GM19328 (cell line): ENCODE measurements around the gene ZNF280C.
"Not testable (repeated sequence)": the region's sequence is repeated elsewhere in the genome, so short reads cannot be mapped to it uniquely, and the experiment has no call there.

Experiments
- ATAC-seq: cut with Tn5 transposase; IDR thresholded peaks from one replicate; pipeline ENCODE4 v1.9.1; 2021; ENCODE audit warnings: mild to moderate bottlenecking, moderate library complexity; ENCODE audit not compliant: unreplicated experiment

ZNF280C gene

GRCh38 chrX:130262231-130262630 is 6.5 kb downstream of the ZNF280C start:
- no peak for ATAC-seq

GRCh38 chrX:130261296-130261893 is 7.3 kb downstream of the ZNF280C start:
- ATAC-seq = no peak

DNA sequence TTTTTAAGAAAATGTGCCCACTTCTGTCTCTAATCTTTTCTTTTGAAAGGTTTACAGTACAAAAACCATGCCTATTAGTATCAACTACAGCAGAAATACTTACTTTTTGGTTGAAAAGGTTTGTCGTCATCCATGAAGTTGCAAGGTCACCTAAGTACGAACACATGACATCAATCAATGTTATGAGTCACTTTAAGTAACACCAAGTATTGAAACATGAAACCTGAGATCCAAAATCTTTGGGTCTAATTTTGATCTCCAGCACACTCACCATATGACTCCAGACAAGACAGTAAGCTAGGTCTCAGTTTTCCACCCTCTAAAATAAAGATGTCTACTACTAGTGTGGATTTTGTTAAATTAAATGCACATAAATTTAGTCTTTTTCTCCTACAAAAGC is 8.4 kb downstream of the ZNF280C start:
- ATAC-seq = no peak

- ATAC-seq = no peak
Measured at GRCh38 chrX:130253916-130254315, 14.8 kb downstream of the ZNF280C start.

DNA sequence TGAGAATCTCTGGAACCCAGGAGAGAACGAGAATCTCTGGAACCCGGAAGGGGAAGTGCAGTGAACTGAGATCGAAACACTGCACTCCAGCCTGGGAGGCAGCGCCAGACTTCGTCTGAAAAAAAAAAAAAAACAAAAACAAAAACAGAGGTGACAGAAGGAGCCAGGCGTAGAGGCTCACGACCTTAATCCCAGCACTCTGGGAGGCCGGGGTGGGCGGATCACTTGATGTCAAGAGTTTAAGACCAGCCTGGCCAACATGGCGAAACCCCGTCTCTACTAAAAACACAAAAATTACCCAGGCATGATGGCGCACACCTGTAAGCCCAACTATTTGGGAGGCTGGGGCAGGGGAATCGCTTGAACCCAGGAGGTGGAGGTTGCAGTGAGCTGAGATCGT is 17.0 kb downstream of the ZNF280C start:
- no peak for ATAC-seq

GRCh38 chrX:130247996-130248395 is 20.7 kb downstream of the ZNF280C start:
- no peak for ATAC-seq

GRCh38 chrX:130246084-130246483 is 22.6 kb downstream of the ZNF280C start:
- no peak for ATAC-seq

DNA sequence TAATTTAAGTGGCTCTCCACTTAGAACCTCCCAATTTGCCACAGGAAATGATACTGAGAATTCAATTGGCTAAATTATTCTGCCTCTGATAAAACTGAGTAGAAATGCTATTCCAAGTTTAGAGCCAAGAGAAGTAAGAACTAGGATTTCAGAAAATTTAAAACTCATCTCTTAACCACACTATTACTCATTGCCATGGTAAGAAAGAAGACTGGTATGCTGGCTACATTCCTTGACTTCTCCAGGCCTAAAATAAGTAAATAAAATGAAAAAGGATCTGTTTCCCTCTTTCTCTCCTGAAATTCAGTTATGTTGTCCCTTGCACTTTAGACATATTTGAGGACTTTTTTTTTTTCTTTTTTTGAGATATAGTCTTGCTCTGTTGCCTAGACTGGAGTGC is 23.3 kb downstream of the ZNF280C start:
- no peak for ATAC-seq

DNA sequence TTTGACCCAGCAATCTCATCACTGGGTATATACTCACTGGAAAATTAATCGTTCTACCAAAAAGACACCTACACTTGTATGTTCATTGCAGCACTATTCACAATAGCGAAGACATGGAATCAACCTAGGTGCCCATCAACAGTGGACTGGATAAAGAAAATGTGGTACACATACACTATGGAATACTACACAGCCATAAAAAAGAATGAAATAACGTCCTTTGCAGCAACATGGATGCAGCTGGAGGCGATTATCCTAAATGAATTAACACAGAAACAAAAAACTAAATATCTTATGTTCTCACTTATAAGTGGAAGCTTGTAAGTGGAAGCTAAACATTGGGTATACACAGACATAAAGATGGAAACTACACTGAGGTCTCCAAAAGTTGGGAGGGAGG is 37.5 kb downstream of the ZNF280C start:
- not testable (repeated sequence) for ATAC-seq

DNA sequence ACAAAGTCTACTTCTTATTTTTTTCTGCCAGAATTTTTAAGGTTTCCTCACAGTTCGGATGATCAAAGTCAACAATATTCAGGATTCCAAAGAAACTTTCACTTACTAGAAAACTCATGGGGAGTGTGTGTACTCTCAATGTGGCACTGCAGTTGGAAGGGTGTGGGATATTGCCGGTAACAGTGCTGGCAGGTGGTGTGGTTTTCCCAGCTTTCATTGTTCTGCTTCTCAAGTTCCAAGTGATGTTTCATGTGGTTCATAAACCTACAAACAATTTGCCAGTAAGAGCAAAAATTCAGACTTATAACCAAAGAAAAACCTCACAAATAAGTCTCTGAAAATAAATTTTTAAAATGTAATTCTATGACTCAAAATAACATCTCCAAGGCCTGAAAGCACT is 39.8 kb downstream of the ZNF280C start:
- no peak for ATAC-seq

DNA sequence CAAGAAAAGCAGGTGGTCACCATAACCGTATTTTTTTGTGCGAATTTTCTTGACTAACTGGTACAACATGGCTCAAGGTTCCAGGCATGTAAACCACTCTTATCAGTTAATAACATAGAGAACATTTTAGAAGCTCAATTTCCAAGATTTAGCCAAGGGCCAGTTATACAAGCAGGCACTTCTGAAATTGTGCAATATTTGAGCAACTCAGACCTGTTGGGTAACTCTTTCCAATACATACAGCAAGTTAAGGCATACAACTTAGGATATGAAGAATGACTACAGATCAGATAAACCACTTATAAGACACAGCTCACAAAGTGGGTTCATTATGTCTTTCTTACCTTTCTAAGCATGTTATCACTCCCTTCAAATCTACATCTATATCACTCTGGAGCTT is 43.9 kb downstream of the ZNF280C start:
- ATAC-seq = no peak

GRCh38 chrX:130216320-130216719 is 52.4 kb downstream of the ZNF280C start:
- no peak for ATAC-seq

DNA sequence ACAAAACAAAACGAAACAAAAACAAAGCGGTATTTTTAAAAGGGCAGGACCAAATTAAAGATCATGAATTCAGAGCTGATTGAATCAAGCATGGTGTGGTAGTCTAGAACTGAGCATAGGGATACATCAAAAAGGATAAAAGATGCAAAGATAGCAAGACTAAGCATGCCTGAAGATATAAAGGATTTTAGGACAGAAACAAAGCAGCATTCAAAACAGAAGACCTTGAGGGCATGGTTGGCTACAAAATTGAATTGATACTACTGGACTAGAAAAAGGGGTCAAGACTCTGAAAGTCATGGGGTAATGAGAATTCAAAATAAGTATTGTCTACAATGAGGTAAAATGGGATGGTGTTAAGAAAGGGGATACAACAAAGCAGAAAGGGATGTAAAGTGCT is 55.3 kb downstream of the ZNF280C start:
- no peak for ATAC-seq

DNA sequence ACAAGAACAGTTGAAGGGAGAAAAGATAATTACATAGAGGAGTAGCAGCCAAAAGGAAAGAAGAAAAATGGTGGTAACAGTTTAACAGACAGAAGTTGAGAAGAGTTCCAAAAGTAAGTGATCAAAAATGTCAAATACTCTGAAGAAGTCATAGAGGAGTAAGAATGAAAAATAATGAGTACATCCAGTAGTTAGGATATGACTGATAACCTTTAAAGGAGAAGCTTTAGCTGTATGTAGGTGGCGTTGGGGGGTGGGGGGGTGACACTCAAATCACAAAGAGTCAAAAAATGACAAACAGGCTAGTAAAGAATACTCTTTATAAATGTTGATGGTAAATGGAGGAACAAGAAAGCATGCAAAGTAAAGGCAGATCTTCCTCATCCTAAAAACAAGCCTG is 56.3 kb downstream of the ZNF280C start:
- ATAC-seq = no peak

GRCh38 chrX:130211415-130212186 is 57.1 kb downstream of the ZNF280C start:
- no peak for ATAC-seq

- ATAC-seq = no peak
Measured at GRCh38 chrX:130204647-130205046, 64.1 kb downstream of the ZNF280C start.

- ATAC-seq = no peak
Measured at GRCh38 chrX:130197464-130197863, 71.2 kb downstream of the ZNF280C start.

GRCh38 chrX:130196466-130196865 is 72.2 kb downstream of the ZNF280C start:
- ATAC-seq = no peak

DNA sequence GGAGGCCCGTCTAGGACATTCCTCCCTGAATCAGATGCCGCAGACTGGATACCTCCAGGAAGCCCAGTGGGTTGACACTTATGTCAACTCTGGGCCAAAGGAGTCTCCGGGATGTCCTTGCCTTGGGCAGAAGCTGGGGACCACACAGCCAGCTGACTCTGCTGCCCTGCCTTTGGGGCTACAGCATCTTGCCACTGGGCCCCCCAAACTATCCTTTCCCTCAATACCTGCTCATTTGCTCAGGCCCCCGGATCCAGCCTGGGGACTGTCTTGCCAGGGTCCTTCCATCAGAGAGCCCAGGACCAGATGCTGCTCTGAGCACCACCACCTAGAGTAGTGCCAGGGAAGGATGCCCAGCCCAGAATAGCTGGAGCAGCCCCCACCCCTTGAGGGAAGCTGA is 77.9 kb downstream of the ZNF280C start:
- ATAC-seq = no peak

- ATAC-seq = no peak
Measured at GRCh38 chrX:130186651-130187050, 82.0 kb downstream of the ZNF280C start.

DNA sequence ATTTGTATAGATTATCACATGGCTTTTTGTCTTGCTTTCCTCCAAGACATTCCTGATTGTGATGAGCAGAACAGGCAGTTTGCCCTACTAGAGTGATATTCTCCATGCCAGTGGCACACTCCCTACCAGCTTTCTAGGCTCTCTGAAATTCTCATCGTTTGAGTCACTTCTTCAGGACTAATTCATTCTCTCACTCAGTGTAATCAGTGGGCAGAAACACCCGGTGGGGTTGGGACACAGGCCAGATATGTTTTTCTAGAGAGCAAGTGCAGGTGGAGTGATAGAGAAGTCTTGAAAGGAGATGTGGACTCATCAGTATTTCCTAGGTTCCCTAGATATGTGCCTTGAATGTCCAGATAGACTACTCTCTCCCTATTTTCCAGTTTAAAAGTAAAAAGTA is 83.8 kb downstream of the ZNF280C start:
- ATAC-seq = no peak

GRCh38 chrX:130184168-130184567 is 84.5 kb downstream of the ZNF280C start:
- no peak for ATAC-seq
